GM21423 (cell line): ENCODE results near the gene AHNAK2.
A peak's percentile ranks its signal among the peaks of the same experiment; 100 is the strongest.
"Not testable (repeated sequence)": the region's sequence is repeated elsewhere in the genome, so short reads cannot be mapped to it uniquely, and the experiment has no call there.

Experiments
- ATAC-seq: cut with Tn5 transposase; IDR thresholded peaks from one replicate; pipeline ENCODE4 v1.9.1; 2021; ENCODE audit warnings: mild to moderate bottlenecking, moderate library complexity; ENCODE audit not compliant: unreplicated experiment

Gene AHNAK2

GRCh38 chr14:104977681-104978653 lies at the start of gene AHNAK2:
AHNAK2 (minus strand) TSS chr14:104978374; CDS start chr14:104978237, 137 bp downstream.
- no peak for ATAC-seq

- not testable (repeated sequence) for ATAC-seq
Observed at GRCh38 chr14:105027718-105028117, 49.5 kb upstream of the AHNAK2 start.

GRCh38 chr14:105026802-105027563 lies 48.8 kb upstream of the AHNAK2 start:
- no peak for ATAC-seq

GRCh38 chr14:105026033-105026785 lies 48.0 kb upstream of the AHNAK2 start:
- no peak for ATAC-seq

- no peak for ATAC-seq
Observed at GRCh38 chr14:105025429-105025828, 47.3 kb upstream of the AHNAK2 start.

- no peak for ATAC-seq
Observed at GRCh38 chr14:105023791-105024480, 45.8 kb upstream of the AHNAK2 start.

- ATAC-seq, result no peak
Observed at GRCh38 chr14:105023144-105023543, 45.0 kb upstream of the AHNAK2 start.

GRCh38 chr14:105022276-105022670 lies 44.1 kb upstream of the AHNAK2 start:
- ATAC-seq, result no peak

- ATAC-seq, result no peak
Observed at GRCh38 chr14:105021656-105022275, 43.6 kb upstream of the AHNAK2 start.

GRCh38 chr14:105020815-105021655 lies 42.9 kb upstream of the AHNAK2 start, which contains the start of gene CDCA4:
CDCA4 (minus strand) TSS chr14:105021083; CDS start chr14:105011929, 9,154 bp downstream.
- peak; percentile 74 for ATAC-seq

- peak; percentile 26 for ATAC-seq
Observed at GRCh38 chr14:105019861-105020814, 42.0 kb upstream of the AHNAK2 start.

- no peak for ATAC-seq
Observed at GRCh38 chr14:105018414-105018813, 40.2 kb upstream of the AHNAK2 start.

- no peak for ATAC-seq
Observed at GRCh38 chr14:105015905-105016304, 37.7 kb upstream of the AHNAK2 start.

GRCh38 chr14:105015242-105015641 lies 37.1 kb upstream of the AHNAK2 start:
- ATAC-seq, result no peak

- ATAC-seq, result no peak
Observed at GRCh38 chr14:105014631-105015030, 36.5 kb upstream of the AHNAK2 start.

- ATAC-seq, result no peak
Observed at GRCh38 chr14:105014032-105014431, 35.9 kb upstream of the AHNAK2 start.

GRCh38 chr14:105013150-105013785 lies 35.1 kb upstream of the AHNAK2 start:
- ATAC-seq, result no peak
